NCI-H2227 treated with DMSO at 0.1 percent for 48 hours (cell line): Measurements from ENCODE around the gene MANSC4.
"Not testable (repeated sequence)": the region's sequence is repeated elsewhere in the genome, so short reads cannot be mapped to it uniquely, and the experiment has no call there.

Experiments used
- DNase-seq: peaks from one replicate; lab custom pipeline; 2025; lab: John Stamatoyannopoulos, UW

Gene MANSC4

GRCh38 chr12:27751386-27752047, 28.5 kb downstream of the MANSC4 start:
- DNase-seq, result no peak

- no peak for DNase-seq
Measured at GRCh38 chr12:27747111-27747820, 32.8 kb downstream of the MANSC4 start.

- DNase-seq, result not testable (repeated sequence)
Measured at GRCh38 chr12:27745734-27746133, 34.3 kb downstream of the MANSC4 start.

GRCh38 chr12:27743601-27744000, 36.4 kb downstream of the MANSC4 start:
- DNase-seq, result no peak

- DNase-seq, result not testable (repeated sequence)
Measured at GRCh38 chr12:27734321-27734720, 45.7 kb downstream of the MANSC4 start.

GRCh38 chr12:27733791-27734190, 46.2 kb downstream of the MANSC4 start:
- DNase-seq, result no peak

- DNase-seq, result peak; percentile 20
Measured at GRCh38 chr12:27733052-27733656, 46.9 kb downstream of the MANSC4 start.

GRCh38 chr12:27732281-27732680, 47.8 kb downstream of the MANSC4 start:
- no peak for DNase-seq

- no peak for DNase-seq
Measured at GRCh38 chr12:27730097-27730588, 49.9 kb downstream of the MANSC4 start.

- DNase-seq, result no peak
Measured at GRCh38 chr12:27723212-27723611, 56.8 kb downstream of the MANSC4 start.
